ENCODE data around the gene DDX60. TPM values are rescaled to one million over a fixed set of nuclear protein-coding genes. Genes with fewer than 3 reads are reported as not detected.

The DDX60 gene
- total RNA-seq, 2 experiments from 2014 or later = not detected

GRCh38 chr4:168279556-168279955 lies 39.0 kb downstream of the DDX60 start:
- no peak overlapping the region for H3K27ac ChIP-seq (ENCODE audit: low read depth, low read length, poor library complexity, severe bottlenecking)
- no peaks in the 10 kb centered on the region for H4K20me1 ChIP-seq (ENCODE audit: insufficient read depth, low read length)
- no peaks in the 10 kb centered on the region for H3K79me2 ChIP-seq (ENCODE audit: insufficient read depth, low read depth, low read length)
- H3K9me2 ChIP-seq (ENCODE audit: insufficient read depth, low read length) = no peaks in the 10 kb centered on the region
- intact Hi-C loops (cut with micrococcal nuclease; ENCODE audit: unreplicated experiment) = no loop called here
- CTCF ChIA-PET (ENCODE audit: unreplicated experiment) = no interaction called here
- POLR2A ChIA-PET = no interaction called here
- no peaks in the 10 kb centered on the region for H3K4me1 ChIP-seq (ENCODE audit: insufficient read depth, low read length, poor library complexity, severe bottlenecking)
- TF ChIP-seq, protein P1, sequence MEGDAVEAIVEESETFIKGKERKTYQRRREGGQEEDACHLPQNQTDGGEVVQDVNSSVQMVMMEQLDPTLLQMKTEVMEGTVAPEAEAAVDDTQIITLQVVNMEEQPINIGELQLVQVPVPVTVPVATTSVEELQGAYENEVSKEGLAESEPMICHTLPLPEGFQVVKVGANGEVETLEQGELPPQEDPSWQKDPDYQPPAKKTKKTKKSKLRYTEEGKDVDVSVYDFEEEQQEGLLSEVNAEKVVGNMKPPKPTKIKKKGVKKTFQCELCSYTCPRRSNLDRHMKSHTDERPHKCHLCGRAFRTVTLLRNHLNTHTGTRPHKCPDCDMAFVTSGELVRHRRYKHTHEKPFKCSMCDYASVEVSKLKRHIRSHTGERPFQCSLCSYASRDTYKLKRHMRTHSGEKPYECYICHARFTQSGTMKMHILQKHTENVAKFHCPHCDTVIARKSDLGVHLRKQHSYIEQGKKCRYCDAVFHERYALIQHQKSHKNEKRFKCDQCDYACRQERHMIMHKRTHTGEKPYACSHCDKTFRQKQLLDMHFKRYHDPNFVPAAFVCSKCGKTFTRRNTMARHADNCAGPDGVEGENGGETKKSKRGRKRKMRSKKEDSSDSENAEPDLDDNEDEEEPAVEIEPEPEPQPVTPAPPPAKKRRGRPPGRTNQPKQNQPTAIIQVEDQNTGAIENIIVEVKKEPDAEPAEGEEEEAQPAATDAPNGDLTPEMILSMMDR (conservative IDR thresholded peaks at IDR 0.05; ENCODE audit: low read length) = no peak
- no peak for TF ChIP-seq EZH2phosphoT487 (IDR thresholded peaks at IDR 0.05; ENCODE audit: borderline replicate concordance, low read depth, low read length)
- H3K36me3 ChIP-seq (ENCODE audit: insufficient read depth, low read length) = no peaks in the 10 kb centered on the region
- H3K9me3 ChIP-seq (ENCODE audit: low read length) = no peaks in the 10 kb centered on the region
- DNase-seq (ENCODE audit: low spot score) = no peak
- H2AFZ ChIP-seq (ENCODE audit: low read length) = no peak overlapping the region
- no peak overlapping the region for H3K4me3 ChIP-seq (ENCODE audit: low read depth, low read length, poor library complexity, severe bottlenecking)
- no peak overlapping the region for H3K4me2 ChIP-seq (ENCODE audit: low read length)
- BruUV-seq (replicated peaks) = no TSS peak

GRCh38 chr4:168275836-168276235 lies 42.7 kb downstream of the DDX60 start:
- H3K9me3 ChIP-seq (ENCODE audit: low read length) = no peaks in the 10 kb centered on the region
- no peak overlapping the region for H3K4me2 ChIP-seq (ENCODE audit: low read length)
- H2AFZ ChIP-seq (ENCODE audit: low read length) = no peak overlapping the region
- no peak for TF ChIP-seq EZH2phosphoT487 (IDR thresholded peaks at IDR 0.05; ENCODE audit: borderline replicate concordance, low read depth, low read length)
- TF ChIP-seq, protein P1 (conservative IDR thresholded peaks at IDR 0.05; ENCODE audit: low read length) = no peak
- intact Hi-C loops (cut with micrococcal nuclease; ENCODE audit: unreplicated experiment) = no loop called here
- H3K36me3 ChIP-seq (ENCODE audit: insufficient read depth, low read length) = no peaks in the 10 kb centered on the region
- no peaks in the 10 kb centered on the region for H3K4me1 ChIP-seq (ENCODE audit: insufficient read depth, low read length, poor library complexity, severe bottlenecking)
- H3K79me2 ChIP-seq (ENCODE audit: insufficient read depth, low read depth, low read length) = no peaks in the 10 kb centered on the region
- BruUV-seq (replicated peaks) = no TSS peak
- no peaks in the 10 kb centered on the region for H3K9me2 ChIP-seq (ENCODE audit: insufficient read depth, low read length)
- POLR2A ChIA-PET = interaction anchor here (0.8 kb wide), 1 partner anchor 17 kb away, joined by 3 read pairs; no protein-coding TSS in a partner anchor
- no peak overlapping the region for H3K4me3 ChIP-seq (ENCODE audit: low read depth, low read length, poor library complexity, severe bottlenecking)
- no peak for DNase-seq (ENCODE audit: low spot score)
- CTCF ChIA-PET (ENCODE audit: unreplicated experiment) = no interaction called here
- H4K20me1 ChIP-seq (ENCODE audit: insufficient read depth, low read length) = no peaks in the 10 kb centered on the region
- no peak overlapping the region for H3K27ac ChIP-seq (ENCODE audit: low read depth, low read length, poor library complexity, severe bottlenecking)

DNA sequence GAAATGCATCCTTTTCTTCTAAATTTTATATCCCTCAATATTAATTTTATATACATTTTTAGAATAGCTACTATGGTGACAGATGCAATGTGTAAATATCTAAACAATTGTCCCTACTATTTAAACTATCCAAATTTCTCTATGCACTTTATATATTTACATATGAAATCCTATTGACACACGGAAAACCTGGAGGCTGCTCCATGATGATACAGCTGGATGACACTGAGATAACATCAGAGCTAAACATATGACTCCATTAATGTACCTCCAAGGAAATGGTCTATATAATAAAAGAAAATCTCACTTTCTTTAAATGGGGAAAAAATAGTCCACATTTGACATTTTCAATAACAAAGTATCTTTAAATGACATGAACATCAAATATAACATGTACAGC lies 43.7 kb downstream of the DDX60 start:
- CTCF ChIA-PET (ENCODE audit: unreplicated experiment) = no interaction called here
- POLR2A ChIA-PET = no interaction called here
- no peak overlapping the region for H3K4me3 ChIP-seq (ENCODE audit: low read depth, low read length, poor library complexity, severe bottlenecking)
- BruUV-seq (replicated peaks) = no TSS peak
- no peaks in the 10 kb centered on the region for H3K9me2 ChIP-seq (ENCODE audit: insufficient read depth, low read length)
- TF ChIP-seq, protein P1 (conservative IDR thresholded peaks at IDR 0.05; ENCODE audit: low read length) = no peak
- TF ChIP-seq EZH2phosphoT487 (IDR thresholded peaks at IDR 0.05; ENCODE audit: borderline replicate concordance, low read depth, low read length) = no peak
- no peaks in the 10 kb centered on the region for H3K9me3 ChIP-seq (ENCODE audit: low read length)
- intact Hi-C loops (cut with micrococcal nuclease; ENCODE audit: unreplicated experiment) = no loop called here
- no peaks in the 10 kb centered on the region for H3K79me2 ChIP-seq (ENCODE audit: insufficient read depth, low read depth, low read length)
- H3K27ac ChIP-seq (ENCODE audit: low read depth, low read length, poor library complexity, severe bottlenecking) = no peak overlapping the region
- no peaks in the 10 kb centered on the region for H3K4me1 ChIP-seq (ENCODE audit: insufficient read depth, low read length, poor library complexity, severe bottlenecking)
- no peak overlapping the region for H3K4me2 ChIP-seq (ENCODE audit: low read length)
- no peak overlapping the region for H2AFZ ChIP-seq (ENCODE audit: low read length)
- H4K20me1 ChIP-seq (ENCODE audit: insufficient read depth, low read length) = no peaks in the 10 kb centered on the region
- H3K36me3 ChIP-seq (ENCODE audit: insufficient read depth, low read length) = no peaks in the 10 kb centered on the region
- no peak for DNase-seq (ENCODE audit: low spot score)
